ENCODE measurements around the gene PTPA. TPM values are rescaled to one million over a fixed set of nuclear protein-coding genes. Genes with fewer than 3 reads are reported as not detected.

The PTPA gene
- total RNA-seq, 1 experiment from 2014 or later, result 76.2 TPM

- CTCF ChIA-PET, result no interaction called here
- BruUV-seq (replicated peaks), result no TSS peak
- no peak for TF ChIP-seq CTCF (IDR thresholded peaks at IDR 0.05; ENCODE audit: unreplicated experiment)
Observed at GRCh38 chr9:129084087-129084486, 27.1 kb upstream of the PTPA start.

GRCh38 chr9:129089246-129089645, 22.0 kb upstream of the PTPA start:
- CTCF ChIA-PET, result no interaction called here
- no TSS peak for BruUV-seq (replicated peaks)
- TF ChIP-seq CTCF (IDR thresholded peaks at IDR 0.05; ENCODE audit: unreplicated experiment), result no peak
- DNase-seq, result no peak
- H3K27me3 Mint-ChIP-seq (ENCODE audit: unreplicated experiment), result no peaks in the 10 kb centered on the region
- H3K4me1 Mint-ChIP-seq (ENCODE audit: low read depth, unreplicated experiment), result no peaks in the 10 kb centered on the region
- peaks cover 11% of the 10 kb centered on the region for H3K36me3 Mint-ChIP-seq (ENCODE audit: insufficient read depth, unreplicated experiment)
- intact Hi-C loops (cut with micrococcal nuclease; ENCODE audit: unreplicated experiment), result no loop called here
- H3K4me3 Mint-ChIP-seq (ENCODE audit: low read depth, unreplicated experiment), result no peak overlapping the region
- no peak overlapping the region for H3K27ac Mint-ChIP-seq (ENCODE audit: unreplicated experiment)
- no peaks in the 10 kb centered on the region for H3K9me3 Mint-ChIP-seq (ENCODE audit: low read depth, unreplicated experiment)

More at GRCh38 chr9:129084087-129084486, 27.1 kb upstream of the PTPA start:
- intact Hi-C loops (cut with micrococcal nuclease; ENCODE audit: unreplicated experiment), result no loop called here
- Mint-ChIP-seq H3K27me3 (ENCODE audit: unreplicated experiment) (no peaks in the 10 kb centered on the region), H3K36me3 (ENCODE audit: insufficient read depth, unreplicated experiment) (peaks cover 28% of the 10 kb centered on the region), H3K27ac (ENCODE audit: unreplicated experiment) (no peak overlapping the region), H3K4me3 (ENCODE audit: low read depth, unreplicated experiment) (no peak overlapping the region), H3K9me3 (ENCODE audit: low read depth, unreplicated experiment) (no peaks in the 10 kb centered on the region), H3K4me1 (ENCODE audit: low read depth, unreplicated experiment) (no peaks in the 10 kb centered on the region)
- no peak for DNase-seq

GRCh38 chr9:129093602-129094386, 17.4 kb upstream of the PTPA start:
- DNase-seq, result no peak
- Mint-ChIP-seq H3K36me3 (ENCODE audit: insufficient read depth, unreplicated experiment) (peaks cover 12% of the 10 kb centered on the region), H3K4me1 (ENCODE audit: low read depth, unreplicated experiment) (no peaks in the 10 kb centered on the region), H3K9me3 (ENCODE audit: low read depth, unreplicated experiment) (no peaks in the 10 kb centered on the region), H3K27ac (ENCODE audit: unreplicated experiment) (no peak overlapping the region), H3K27me3 (ENCODE audit: unreplicated experiment) (no peaks in the 10 kb centered on the region), H3K4me3 (ENCODE audit: low read depth, unreplicated experiment) (no peak overlapping the region)
- CTCF ChIA-PET, result no interaction called here
- intact Hi-C loops (cut with micrococcal nuclease; ENCODE audit: unreplicated experiment), result no loop called here
- BruUV-seq (replicated peaks), result no TSS peak
- TF ChIP-seq CTCF (IDR thresholded peaks at IDR 0.05; ENCODE audit: unreplicated experiment), result no peak

GRCh38 chr9:129094387-129095169, 16.6 kb upstream of the PTPA start:
- no peak overlapping the region for H3K27ac Mint-ChIP-seq (ENCODE audit: unreplicated experiment)

More at GRCh38 chr9:129094387-129095169, 16.6 kb upstream of the PTPA start:
- no TSS peak for BruUV-seq (replicated peaks)
- intact Hi-C loops (cut with micrococcal nuclease; ENCODE audit: unreplicated experiment), result no loop called here
- peaks cover 12% of the 10 kb centered on the region for H3K36me3 Mint-ChIP-seq (ENCODE audit: insufficient read depth, unreplicated experiment)
- no peaks in the 10 kb centered on the region for H3K9me3 Mint-ChIP-seq (ENCODE audit: low read depth, unreplicated experiment)
- CTCF ChIA-PET, result no interaction called here
- H3K27me3 Mint-ChIP-seq (ENCODE audit: unreplicated experiment), result no peaks in the 10 kb centered on the region
- no peak for TF ChIP-seq CTCF (IDR thresholded peaks at IDR 0.05; ENCODE audit: unreplicated experiment)
- DNase-seq, result no peak
- H3K4me1 Mint-ChIP-seq (ENCODE audit: low read depth, unreplicated experiment), result no peaks in the 10 kb centered on the region
- no peak overlapping the region for H3K4me3 Mint-ChIP-seq (ENCODE audit: low read depth, unreplicated experiment)

All from Calu3 (cell line).